Measurements from ENCODE around the gene DSCAM.

DNA sequence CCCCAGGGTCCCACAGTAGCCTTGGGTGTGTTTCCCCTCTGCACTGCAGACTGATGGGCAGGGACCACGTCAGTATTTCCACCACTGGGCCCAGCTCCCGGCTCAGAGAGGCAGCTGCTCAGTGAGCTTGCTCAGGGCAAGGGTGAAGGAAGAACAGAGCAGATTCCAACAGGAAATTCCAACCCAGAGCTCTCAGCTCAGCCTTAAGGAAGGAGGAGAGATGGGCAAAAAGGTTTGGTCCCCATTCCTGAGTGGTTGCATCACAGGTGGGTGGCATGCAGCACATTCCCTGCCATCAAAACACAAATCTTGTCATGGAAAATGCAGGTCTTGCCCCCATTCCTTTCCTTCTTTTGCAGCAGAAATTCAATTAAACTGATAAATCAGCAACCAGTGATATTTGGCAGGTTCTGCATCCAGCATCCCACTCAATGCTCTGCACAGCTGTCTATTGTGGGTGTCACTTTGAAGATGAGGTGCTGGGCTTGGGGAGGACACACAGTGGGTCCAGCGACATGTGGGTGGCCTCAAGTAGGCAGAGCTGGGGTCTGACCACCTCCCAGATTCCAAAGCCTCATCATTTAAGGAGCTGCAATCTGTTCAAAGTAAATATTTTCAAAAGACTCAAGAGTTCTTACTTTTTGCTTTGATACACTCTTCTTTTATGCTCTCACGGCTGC is 315.4 kb downstream of the DSCAM start:
- TF ChIP-seq, protein P1, sequence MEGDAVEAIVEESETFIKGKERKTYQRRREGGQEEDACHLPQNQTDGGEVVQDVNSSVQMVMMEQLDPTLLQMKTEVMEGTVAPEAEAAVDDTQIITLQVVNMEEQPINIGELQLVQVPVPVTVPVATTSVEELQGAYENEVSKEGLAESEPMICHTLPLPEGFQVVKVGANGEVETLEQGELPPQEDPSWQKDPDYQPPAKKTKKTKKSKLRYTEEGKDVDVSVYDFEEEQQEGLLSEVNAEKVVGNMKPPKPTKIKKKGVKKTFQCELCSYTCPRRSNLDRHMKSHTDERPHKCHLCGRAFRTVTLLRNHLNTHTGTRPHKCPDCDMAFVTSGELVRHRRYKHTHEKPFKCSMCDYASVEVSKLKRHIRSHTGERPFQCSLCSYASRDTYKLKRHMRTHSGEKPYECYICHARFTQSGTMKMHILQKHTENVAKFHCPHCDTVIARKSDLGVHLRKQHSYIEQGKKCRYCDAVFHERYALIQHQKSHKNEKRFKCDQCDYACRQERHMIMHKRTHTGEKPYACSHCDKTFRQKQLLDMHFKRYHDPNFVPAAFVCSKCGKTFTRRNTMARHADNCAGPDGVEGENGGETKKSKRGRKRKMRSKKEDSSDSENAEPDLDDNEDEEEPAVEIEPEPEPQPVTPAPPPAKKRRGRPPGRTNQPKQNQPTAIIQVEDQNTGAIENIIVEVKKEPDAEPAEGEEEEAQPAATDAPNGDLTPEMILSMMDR (IDR thresholded peaks at IDR 0.05): no peak
- no peak for TF ChIP-seq POLR2A (IDR thresholded peaks at IDR 0.05)

All from vagina (tissue), 2 donors.